DND-41 (cell line): ENCODE data around the gene LEMD1.

Source experiments
- ATAC-seq: fragments of 200-7000 bp; cut with Tn5 transposase; 3 replicates; pipeline ENCODE4 v1.9.1; 2021; ENCODE audit warnings: low read depth; ENCODE audit not compliant: insufficient read depth
- DNase-seq: peaks from one replicate; pipeline ENCODE4 v3.0.0-alpha.2; 2020
- H2AFZ ChIP-seq: 2 replicates; pipeline ENCODE4 v1.6.0; 2012; ENCODE audit warnings: low read depth, low read length
- H3K27ac ChIP-seq: 2 replicates; pipeline ENCODE4 v1.5.1; 2012; ENCODE audit warnings: low read length, inconsistent platforms
- H3K27me3 ChIP-seq: fragments of 200-600 bp; sonication (generic); 2 replicates; pipeline ENCODE4 v1.6.0; 2012; ENCODE audit warnings: low read length, mild to moderate bottlenecking, inconsistent platforms; ENCODE audit not compliant: insufficient read depth, poor library complexity
- H3K36me3 ChIP-seq: 2 replicates; pipeline ENCODE4 v1.5.1; 2012; ENCODE audit warnings: low read length, inconsistent platforms; ENCODE audit not compliant: insufficient read depth
- H3K4me1 ChIP-seq: 2 replicates; pipeline ENCODE4 v1.5.1; 2012; ENCODE audit warnings: mild to moderate bottlenecking, low read length; ENCODE audit not compliant: insufficient read depth
- H3K4me2 ChIP-seq: 2 replicates; pipeline ENCODE4 v1.6.0; 2012; ENCODE audit warnings: mild to moderate bottlenecking, moderate library complexity, low read length, inconsistent platforms; ENCODE audit not compliant: insufficient read depth
- H3K4me3 ChIP-seq, 2 experiments: fragments of 200-600 bp in 1 of 2; shearing (Covaris generic) in 1 of 2; 2 replicates each; pipeline ENCODE4 v1.5.1; 2012 to 2016; ENCODE audit warnings: inconsistent platforms in 2 of 2, low read length in 2 of 2, mild to moderate bottlenecking in 2 of 2, low read depth in 1 of 2, moderate library complexity in 1 of 2
- H3K79me2 ChIP-seq: 2 replicates; pipeline ENCODE4 v1.6.0; 2012; ENCODE audit warnings: low read length, inconsistent platforms; ENCODE audit not compliant: insufficient read depth
- H3K9ac ChIP-seq: 2 replicates; pipeline ENCODE4 v1.6.0; 2012; ENCODE audit warnings: low read depth, mild to moderate bottlenecking, inconsistent platforms, low read length, moderate library complexity
- H3K9me3 ChIP-seq: 2 replicates; pipeline ENCODE4 v1.5.1; 2012; ENCODE audit warnings: low read length, moderate library complexity, mild to moderate bottlenecking, inconsistent platforms; ENCODE audit not compliant: insufficient read depth, severe bottlenecking
- H4K20me1 ChIP-seq: 2 replicates; pipeline ENCODE4 v1.6.0; 2012; ENCODE audit warnings: low read length; ENCODE audit not compliant: insufficient read depth
- CTCF ChIP-seq: IDR thresholded peaks from 2 replicates; pipeline ENCODE4 v1.5.1; 2012; ENCODE audit warnings: borderline replicate concordance, low read length, moderate library complexity, mild to moderate bottlenecking; ENCODE audit not compliant: poor library complexity, severe bottlenecking; ENCODE audit errors: extremely low read depth
- EZH2 ChIP-seq: IDR thresholded peaks from 3 replicates; pipeline ENCODE4 v1.6.1; 2012; ENCODE audit warnings: borderline replicate concordance, low read depth, mild to moderate bottlenecking, moderate library complexity, low read length, inconsistent platforms; ENCODE audit not compliant: severe bottlenecking

Gene LEMD1

DNA sequence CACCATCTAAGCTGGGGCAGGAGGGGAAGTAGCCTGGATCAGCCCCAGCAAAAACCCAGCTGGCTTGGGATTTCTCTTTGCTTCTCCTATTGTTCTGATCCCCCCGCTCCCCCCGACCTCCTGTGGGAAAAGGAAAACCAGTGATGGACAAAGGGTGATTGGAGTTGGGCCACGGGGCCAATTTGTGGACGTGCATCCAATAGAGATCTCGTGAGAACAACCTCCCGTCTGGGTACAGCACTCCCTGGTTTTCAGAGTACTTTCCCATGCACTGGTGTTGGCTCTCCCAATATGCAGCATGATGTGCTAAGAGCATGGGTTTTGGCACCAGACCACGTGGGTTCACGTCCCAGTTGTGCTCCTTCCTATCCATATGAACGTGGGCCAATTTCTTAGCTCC lies 25.0 kb upstream of the LEMD1 start:
- Histone ChIP-seq H3K27me3 (peaks cover 33% of the 10 kb centered on the region), H3K79me2 (no peaks in the 10 kb centered on the region), H3K9ac (no peak overlapping the region), H2AFZ (no peak overlapping the region), H3K4me3 (no peak overlapping the region), H3K4me2 (no peak overlapping the region), H3K36me3 (no peaks in the 10 kb centered on the region), H3K9me3 (no peaks in the 10 kb centered on the region), H4K20me1 (no peaks in the 10 kb centered on the region; the same call in 1 of the 2 replicates), H3K27ac (no peak overlapping the region), H3K4me1 (no peaks in the 10 kb centered on the region)
- TF ChIP-seq EZH2, result no peak
- no peak for TF ChIP-seq CTCF
- ATAC-seq (no peak), DNase-seq (no peak)

- peaks cover 27% of the 10 kb centered on the region for H3K27me3 ChIP-seq
- no peak overlapping the region for H3K27ac ChIP-seq
- ATAC-seq, result no peak
- H3K4me2 ChIP-seq, result no peak overlapping the region
- H2AFZ ChIP-seq, result no peak overlapping the region
- H3K4me1 ChIP-seq, result no peaks in the 10 kb centered on the region
- no peak overlapping the region for H3K4me3 ChIP-seq
- H3K9ac ChIP-seq, result no peak overlapping the region
- DNase-seq, result no peak
- no peaks in the 10 kb centered on the region for H3K36me3 ChIP-seq
- no peaks in the 10 kb centered on the region for H3K79me2 ChIP-seq
- TF ChIP-seq CTCF (no peak), EZH2 (no peak)
- H4K20me1 ChIP-seq, result no peaks in the 10 kb centered on the region; the same call in 1 of the 2 replicates
- H3K9me3 ChIP-seq, result no peaks in the 10 kb centered on the region
Measured at GRCh38 chr1:205445646-205445935, 23.7 kb upstream of the LEMD1 start.

GRCh38 chr1:205444931-205445645 lies 23.2 kb upstream of the LEMD1 start:
- Histone ChIP-seq H3K79me2 (no peaks in the 10 kb centered on the region), H3K4me1 (no peaks in the 10 kb centered on the region), H3K27ac (no peak overlapping the region), H3K27me3 (peaks cover 27% of the 10 kb centered on the region), H3K36me3 (no peaks in the 10 kb centered on the region), H2AFZ (no peak overlapping the region), H3K9ac (no peak overlapping the region), H3K4me2 (no peak overlapping the region), H3K9me3 (no peaks in the 10 kb centered on the region), H4K20me1 (peaks cover 3% of the 10 kb centered on the region; the same call in 1 of the 2 replicates), H3K4me3 (no peak overlapping the region)
- ATAC-seq (peak; percentile 27; the same call in 1 of the 3 replicates), DNase-seq (peak; percentile 8)
- TF ChIP-seq EZH2 (no peak), CTCF (no peak)
